ENCODE measurements around the gene SMARCA4.

The SMARCA4 gene

DNA sequence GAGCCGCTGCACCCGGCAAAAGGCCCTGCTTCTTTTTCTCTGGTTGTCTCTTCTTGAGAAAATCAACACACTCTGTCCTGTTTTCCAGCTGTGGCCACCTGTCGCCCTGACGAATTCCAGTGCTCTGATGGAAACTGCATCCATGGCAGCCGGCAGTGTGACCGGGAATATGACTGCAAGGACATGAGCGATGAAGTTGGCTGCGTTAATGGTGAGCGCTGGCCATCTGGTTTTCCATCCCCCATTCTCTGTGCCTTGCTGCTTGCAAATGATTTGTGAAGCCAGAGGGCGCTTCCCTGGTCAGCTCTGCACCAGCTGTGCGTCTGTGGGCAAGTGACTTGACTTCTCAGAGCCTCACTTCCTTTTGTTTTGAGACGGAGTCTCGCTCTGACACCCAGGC, 145.6 kb downstream of the SMARCA4 start:
- no peak for DNase-seq

- no peak for DNase-seq
Observed at GRCh38 chr19:11108746-11109145, 147.9 kb downstream of the SMARCA4 start.

- DNase-seq: no peak
Observed at GRCh38 chr19:11111117-11111770, 150.4 kb downstream of the SMARCA4 start.

- DNase-seq: no peak
Observed at GRCh38 chr19:11111771-11112144, 150.9 kb downstream of the SMARCA4 start.

Measured in NCI-H1048 (cell line).